Upper lobe of right lung (tissue), 1 donor: ENCODE data around the gene ATP5F1A. TPM values are rescaled to one million over a fixed set of nuclear protein-coding genes. Genes with fewer than 3 reads are reported as not detected.
"Not testable (repeated sequence)": the region's sequence is repeated elsewhere in the genome, so short reads cannot be mapped to it uniquely, and the experiment has no call there.

Experiments used
- ATAC-seq: fragments of 200-7000 bp; cut with Tn5 transposase; one replicate; pipeline ENCODE4 v1.9.1; 2020; ENCODE audit warnings: mild to moderate bottlenecking, moderate library complexity
- DNase-seq: peaks from one replicate; pipeline ENCODE4 v3.0.0-alpha.2; 2020
- H3K27ac ChIP-seq: fragments of 200-600 bp; one replicate; pipeline ENCODE4 v1.8.0; 2022
- H3K27me3 ChIP-seq: fragments of 200-600 bp; one replicate; pipeline ENCODE4 v1.8.0; 2022; ENCODE audit warnings: mild to moderate bottlenecking
- H3K36me3 ChIP-seq: fragments of 200-600 bp; one replicate; pipeline ENCODE4 v1.8.0; 2022
- H3K4me1 ChIP-seq: fragments of 200-600 bp; one replicate; pipeline ENCODE4 v1.8.0; 2022
- H3K4me3 ChIP-seq: fragments of 200-600 bp; one replicate; pipeline ENCODE4 v1.8.0; 2022; ENCODE audit warnings: mild to moderate bottlenecking
- H3K9me3 ChIP-seq: fragments of 200-600 bp; one replicate; pipeline ENCODE4 v1.8.0; 2022
- CTCF ChIP-seq: fragments of 200-600 bp; IDR thresholded peaks from one replicate; pipeline ENCODE4 v1.8.0; 2022; ENCODE audit warnings: antibody characterized with exemption
- intact Hi-C: fragments of 100-400 bp; cut with DNase I; formaldehyde crosslinking; loops from one replicate; pipeline ENCODE4 v1.11.0; 2022
- total RNA-seq: library from RNA; stranded (reverse); fragmentation: NEBNext Ultra II Directional; extraction: Animal tissue kit (Norgen Biotek cat#: 25700); gene quantifications from one replicate; pipeline ENCODE4 v1.2.1, GENCODE V29; 2021
- donor health status: DM: no; HTN: yes; CAD: no; lungs with severe emphysema.

ATP5F1A gene
- total RNA-seq, 1 donor from 2014 or later, result 254 TPM

- H3K27ac ChIP-seq, result no peak overlapping the region
- ATAC-seq (no peak), DNase-seq (no peak)
- H3K36me3 ChIP-seq, result no peaks in the 10 kb centered on the region
- peaks cover 16% of the 10 kb centered on the region for H3K4me1 ChIP-seq
- intact Hi-C loops, result no loop called here
- no peaks in the 10 kb centered on the region for H3K27me3 ChIP-seq
- no peak overlapping the region for H3K4me3 ChIP-seq
- no peak for TF ChIP-seq CTCF
- no peaks in the 10 kb centered on the region for H3K9me3 ChIP-seq
Measured at GRCh38 chr18:46048641-46049040, 49.5 kb downstream of the ATP5F1A start.

GRCh38 chr18:46047369-46047768, 50.7 kb downstream of the ATP5F1A start:
- H3K27me3 ChIP-seq, H3K9me3 ChIP-seq, H3K4me3 ChIP-seq, H3K27ac ChIP-seq, ATAC-seq, DNase-seq, intact Hi-C loops, H3K36me3 ChIP-seq: not testable (repeated sequence)
- peaks cover 15% of the 10 kb centered on the region for H3K4me1 ChIP-seq

- Histone ChIP-seq H3K4me1 (peaks cover 11% of the 10 kb centered on the region), H3K27me3 (no peaks in the 10 kb centered on the region), H3K9me3 (no peaks in the 10 kb centered on the region), H3K4me3 (no peak overlapping the region), H3K36me3 (no peaks in the 10 kb centered on the region), H3K27ac (no peak overlapping the region)
- no peak for TF ChIP-seq CTCF
- DNase-seq, result no peak
- ATAC-seq, result no peak
- intact Hi-C loops, result no loop called here
Measured at GRCh38 chr18:46046688-46047087, 51.4 kb downstream of the ATP5F1A start.

- intact Hi-C loops, result no loop called here
- no peak for TF ChIP-seq CTCF
- DNase-seq (no peak), ATAC-seq (no peak)
- no peaks in the 10 kb centered on the region for H3K36me3 ChIP-seq
- H3K27ac ChIP-seq, result no peak overlapping the region
- H3K27me3 ChIP-seq, result no peaks in the 10 kb centered on the region
- H3K4me1 ChIP-seq, result peaks cover 8% of the 10 kb centered on the region
- H3K4me3 ChIP-seq, result no peak overlapping the region
- no peaks in the 10 kb centered on the region for H3K9me3 ChIP-seq
Measured at GRCh38 chr18:46046126-46046525, 52.0 kb downstream of the ATP5F1A start.

GRCh38 chr18:46042571-46043123, 55.4 kb downstream of the ATP5F1A start:
- DNase-seq (no peak), ATAC-seq (peak; percentile 62)
- intact Hi-C loops, result no loop called here
- Histone ChIP-seq H3K4me1 (peaks cover 8% of the 10 kb centered on the region), H3K9me3 (no peaks in the 10 kb centered on the region), H3K27ac (no peak overlapping the region), H3K4me3 (no peak overlapping the region), H3K27me3 (no peaks in the 10 kb centered on the region), H3K36me3 (no peaks in the 10 kb centered on the region)
- no peak for TF ChIP-seq CTCF

- Histone ChIP-seq H3K27me3 (no peaks in the 10 kb centered on the region), H3K9me3 (no peaks in the 10 kb centered on the region), H3K36me3 (no peaks in the 10 kb centered on the region), H3K27ac (no peak overlapping the region), H3K4me3 (no peak overlapping the region), H3K4me1 (peaks cover 8% of the 10 kb centered on the region)
- intact Hi-C loops, result no loop called here
- no peak for TF ChIP-seq CTCF
- ATAC-seq (peak; percentile 53), DNase-seq (no peak)
Measured at GRCh38 chr18:46040747-46041104, 57.4 kb downstream of the ATP5F1A start.
